ENCODE data around the gene BOD1L2. TPM values are rescaled to one million over a fixed set of nuclear protein-coding genes. Genes with fewer than 3 reads are reported as not detected.

BOD1L2 gene
- total RNA-seq, 1 donor from 2014 or later, result not detected

- intact Hi-C loops (cut with DNase I), result no loop called here
- Histone ChIP-seq H3K4me1 (no peaks in the 10 kb centered on the region), H3K36me3 (no peaks in the 10 kb centered on the region), H3K4me3 (no peak overlapping the region), H3K27ac (no peak overlapping the region), H3K9me3 (no peaks in the 10 kb centered on the region), H3K27me3 (no peaks in the 10 kb centered on the region)
- no peak for TF ChIP-seq CTCF (IDR thresholded peaks at IDR 0.05)
- no peak for ATAC-seq
- DNase-seq, result no peak
Observed at GRCh38 chr18:57142324-57142723, 4.6 kb upstream of the BOD1L2 start.

- Histone ChIP-seq H3K4me3 (no peak overlapping the region), H3K27me3 (no peaks in the 10 kb centered on the region), H3K36me3 (no peaks in the 10 kb centered on the region), H3K9me3 (no peaks in the 10 kb centered on the region), H3K27ac (no peak overlapping the region), H3K4me1 (no peaks in the 10 kb centered on the region)
- TF ChIP-seq CTCF (IDR thresholded peaks at IDR 0.05), result no peak
- no peak for ATAC-seq
- no peak for DNase-seq
- intact Hi-C loops (cut with DNase I), result no loop called here
Observed at GRCh38 chr18:57143265-57143664, 3.6 kb upstream of the BOD1L2 start.

- no peaks in the 10 kb centered on the region for H3K9me3 ChIP-seq
- ATAC-seq (no peak), DNase-seq (no peak)
- no peak for TF ChIP-seq CTCF (IDR thresholded peaks at IDR 0.05)
- peaks cover 3% of the 10 kb centered on the region for H3K27me3 ChIP-seq
- H3K27ac ChIP-seq, result no peak overlapping the region
- no peaks in the 10 kb centered on the region for H3K36me3 ChIP-seq
- intact Hi-C loops (cut with DNase I), result no loop called here
- H3K4me3 ChIP-seq, result no peak overlapping the region
- H3K4me1 ChIP-seq, result no peaks in the 10 kb centered on the region
Observed at GRCh38 chr18:57148263-57148662, 1.4 kb downstream of the BOD1L2 start.

- Histone ChIP-seq H3K4me3 (no peak overlapping the region), H3K27ac (no peak overlapping the region), H3K27me3 (peaks cover 3% of the 10 kb centered on the region), H3K9me3 (no peaks in the 10 kb centered on the region), H3K36me3 (no peaks in the 10 kb centered on the region), H3K4me1 (no peaks in the 10 kb centered on the region)
- DNase-seq, result no peak
- no peak for ATAC-seq
- intact Hi-C loops (cut with DNase I), result no loop called here
- TF ChIP-seq CTCF (IDR thresholded peaks at IDR 0.05), result no peak
Observed at GRCh38 chr18:57149051-57149450, 2.2 kb downstream of the BOD1L2 start.

GRCh38 chr18:57149531-57149930 lies 2.6 kb downstream of the BOD1L2 start:
- Histone ChIP-seq H3K27me3 (peaks cover 3% of the 10 kb centered on the region), H3K27ac (no peak overlapping the region), H3K36me3 (no peaks in the 10 kb centered on the region), H3K4me1 (peaks cover 3% of the 10 kb centered on the region), H3K9me3 (no peaks in the 10 kb centered on the region), H3K4me3 (no peak overlapping the region)
- intact Hi-C loops (cut with DNase I), result no loop called here
- ATAC-seq, result no peak
- no peak for TF ChIP-seq CTCF (IDR thresholded peaks at IDR 0.05)
- DNase-seq, result no peak

GRCh38 chr18:57150081-57150480 lies 3.2 kb downstream of the BOD1L2 start:
- Histone ChIP-seq H3K27ac (no peak overlapping the region), H3K9me3 (no peaks in the 10 kb centered on the region), H3K4me3 (no peak overlapping the region), H3K36me3 (no peaks in the 10 kb centered on the region), H3K4me1 (peaks cover 5% of the 10 kb centered on the region), H3K27me3 (peaks cover 3% of the 10 kb centered on the region)
- intact Hi-C loops (cut with DNase I), result no loop called here
- TF ChIP-seq CTCF (IDR thresholded peaks at IDR 0.05), result no peak
- ATAC-seq (no peak), DNase-seq (no peak)

All from upper lobe of right lung (tissue), 1 donor.